ENCODE results near the gene CHFR.

GRCh38 chr12:132936163-132936562, 48.8 kb upstream of the CHFR start:
- TF ChIP-seq, protein P1, sequence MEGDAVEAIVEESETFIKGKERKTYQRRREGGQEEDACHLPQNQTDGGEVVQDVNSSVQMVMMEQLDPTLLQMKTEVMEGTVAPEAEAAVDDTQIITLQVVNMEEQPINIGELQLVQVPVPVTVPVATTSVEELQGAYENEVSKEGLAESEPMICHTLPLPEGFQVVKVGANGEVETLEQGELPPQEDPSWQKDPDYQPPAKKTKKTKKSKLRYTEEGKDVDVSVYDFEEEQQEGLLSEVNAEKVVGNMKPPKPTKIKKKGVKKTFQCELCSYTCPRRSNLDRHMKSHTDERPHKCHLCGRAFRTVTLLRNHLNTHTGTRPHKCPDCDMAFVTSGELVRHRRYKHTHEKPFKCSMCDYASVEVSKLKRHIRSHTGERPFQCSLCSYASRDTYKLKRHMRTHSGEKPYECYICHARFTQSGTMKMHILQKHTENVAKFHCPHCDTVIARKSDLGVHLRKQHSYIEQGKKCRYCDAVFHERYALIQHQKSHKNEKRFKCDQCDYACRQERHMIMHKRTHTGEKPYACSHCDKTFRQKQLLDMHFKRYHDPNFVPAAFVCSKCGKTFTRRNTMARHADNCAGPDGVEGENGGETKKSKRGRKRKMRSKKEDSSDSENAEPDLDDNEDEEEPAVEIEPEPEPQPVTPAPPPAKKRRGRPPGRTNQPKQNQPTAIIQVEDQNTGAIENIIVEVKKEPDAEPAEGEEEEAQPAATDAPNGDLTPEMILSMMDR (IDR thresholded peaks at IDR 0.05) = no peak
- TF ChIP-seq POLR2A (IDR thresholded peaks at IDR 0.05) = no peak
- TF ChIP-seq EP300 (IDR thresholded peaks at IDR 0.05) = no peak

Measured in tibial nerve (tissue), 4 donors.